Endometrial microvascular endothelial cells (primary cell): ENCODE measurements around the gene LHFPL3. TPM values are rescaled to one million over a fixed set of nuclear protein-coding genes. Genes with fewer than 3 reads are reported as not detected.

ENCODE experiments used
- in situ Hi-C: cut with HindIII; loops from 2 replicates; pipeline ENCODE4 v1.10.0; 2017; ENCODE audit warnings: low sequenced_read_pairs, low pct_unique_long_range_greater_than_20kb; ENCODE audit errors: inconsistent ontology term
- total RNA-seq: library from RNA; depleted of rRNA; stranded (reverse); fragments of >200 nt; gene quantifications from one replicate; pipeline ENCODE4 v1.2.3, GENCODE V29; 2015; ENCODE audit errors: inconsistent ontology term

The LHFPL3 gene
- total RNA-seq, 1 donor from 2014 or later = not detected

DNA sequence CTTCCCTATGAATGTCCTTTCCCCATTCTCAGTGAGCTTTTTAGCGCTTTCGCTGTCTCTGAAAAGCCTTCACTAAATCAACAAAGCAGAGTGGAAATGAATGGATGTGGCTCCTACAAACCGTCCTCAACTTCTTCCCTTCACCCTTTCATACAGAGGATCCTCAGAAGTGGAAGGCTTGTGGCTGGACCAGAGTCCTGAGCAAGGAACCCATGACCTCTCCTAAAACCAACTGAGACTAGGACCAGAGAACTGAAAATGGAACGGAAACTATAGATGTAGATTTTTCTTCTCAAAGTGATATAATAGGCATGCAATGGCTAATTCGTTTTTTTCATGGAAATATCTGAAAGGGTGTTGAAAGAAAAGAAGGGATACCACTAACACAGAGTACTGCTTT lies 122.5 kb downstream of the LHFPL3 start:
- in situ Hi-C loops = no loop called here

- in situ Hi-C loops = no loop called here
Observed at GRCh38 chr7:104453190-104453589, 124.8 kb downstream of the LHFPL3 start.

GRCh38 chr7:104458875-104459274 lies 130.5 kb downstream of the LHFPL3 start:
- in situ Hi-C loops = no loop called here

- in situ Hi-C loops = no loop called here
Observed at GRCh38 chr7:104469166-104469820, 140.9 kb downstream of the LHFPL3 start.

GRCh38 chr7:104480529-104480928 lies 152.1 kb downstream of the LHFPL3 start:
- in situ Hi-C loops = no loop called here

- in situ Hi-C loops = no loop called here
Observed at GRCh38 chr7:104482362-104483037, 154.1 kb downstream of the LHFPL3 start.

DNA sequence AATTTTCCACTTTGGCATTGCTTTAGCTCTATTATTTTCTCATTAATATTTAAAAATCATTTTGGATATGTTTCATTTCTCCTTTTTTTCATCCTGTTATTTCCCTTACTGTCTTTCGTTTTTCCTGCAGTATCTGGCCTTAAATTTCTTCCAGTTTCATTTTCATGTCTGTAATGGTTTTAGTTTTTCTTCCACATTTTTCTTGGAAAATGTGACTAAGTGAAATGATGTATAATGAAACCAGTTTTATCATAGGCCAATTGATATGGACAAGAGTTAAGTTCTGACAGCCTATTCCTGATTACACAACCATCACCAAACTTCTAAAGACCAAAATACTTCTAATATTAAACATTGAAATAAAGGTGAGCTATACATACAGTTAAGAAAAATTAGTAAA lies 158.5 kb downstream of the LHFPL3 start:
- in situ Hi-C loops = no loop called here

DNA sequence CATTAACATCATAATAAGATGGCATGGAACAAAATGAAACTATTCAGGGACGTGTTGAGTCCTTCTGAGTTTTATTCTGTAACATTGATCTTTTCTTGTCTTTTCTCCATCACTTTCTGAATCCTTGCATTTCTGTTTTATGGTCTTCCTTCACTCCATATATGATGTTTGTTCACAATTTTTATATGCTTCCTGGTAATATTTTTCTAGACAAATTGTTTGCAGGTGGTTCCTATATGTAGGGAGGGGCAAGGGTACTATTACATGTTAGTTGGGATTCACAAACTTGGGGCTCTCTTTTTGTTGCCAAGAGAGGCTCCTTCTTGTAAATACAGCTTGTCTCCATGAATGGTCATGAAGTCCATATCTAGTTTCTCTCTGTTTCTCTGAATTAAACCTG lies 159.2 kb downstream of the LHFPL3 start:
- in situ Hi-C loops = no loop called here

DNA sequence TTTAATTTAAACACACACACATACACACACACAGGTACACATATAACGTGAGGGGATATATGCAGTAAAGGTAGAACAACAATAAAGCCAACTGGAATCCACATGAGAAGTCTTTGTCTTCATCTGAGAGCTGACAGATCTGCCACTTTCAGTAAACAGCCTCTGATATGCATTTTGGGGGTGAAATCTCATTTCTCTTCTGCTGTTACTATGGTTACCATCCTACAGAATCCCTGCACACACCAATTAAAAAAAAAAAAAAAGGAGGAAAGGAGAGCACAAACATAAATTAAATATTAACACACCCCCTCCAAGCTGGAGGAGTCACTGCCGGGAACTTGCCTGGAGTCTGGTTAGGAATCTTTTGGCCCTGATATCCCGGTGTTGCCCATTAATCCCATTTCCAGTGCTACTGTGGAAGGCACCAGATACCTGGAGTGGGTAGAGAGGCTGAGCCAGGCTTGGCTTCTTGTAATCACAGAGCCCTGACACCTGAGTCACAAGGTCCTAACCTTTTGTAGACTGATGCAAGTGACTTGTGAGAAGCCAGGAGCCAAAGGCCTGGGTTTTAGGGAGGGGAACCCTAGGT lies 169.1 kb downstream of the LHFPL3 start:
- in situ Hi-C loops = no loop called here

- in situ Hi-C loops = no loop called here
Observed at GRCh38 chr7:104499975-104500374, 171.6 kb downstream of the LHFPL3 start.

DNA sequence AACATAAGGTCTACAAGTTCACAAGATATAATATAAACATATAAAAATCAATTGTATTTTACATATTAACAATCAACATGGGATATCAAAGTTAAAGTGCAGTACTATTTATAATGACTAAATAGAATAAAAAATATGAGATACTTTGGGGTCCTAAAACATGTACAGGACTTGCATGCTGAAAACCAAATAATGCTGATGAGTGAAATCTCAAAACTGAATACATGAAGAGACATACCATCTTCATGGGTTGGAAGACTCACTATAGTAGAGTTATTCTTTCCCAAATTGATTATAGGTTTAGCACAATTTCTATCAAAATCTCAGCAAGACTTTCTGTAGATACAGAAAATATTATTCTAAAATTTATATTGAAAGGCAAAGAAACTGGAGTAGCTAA lies 181.5 kb downstream of the LHFPL3 start:
- in situ Hi-C loops = no loop called here

GRCh38 chr7:104524853-104525252 lies 196.4 kb downstream of the LHFPL3 start:
- in situ Hi-C loops = no loop called here

GRCh38 chr7:104528142-104528541 lies 199.7 kb downstream of the LHFPL3 start:
- in situ Hi-C loops = no loop called here

- in situ Hi-C loops = no loop called here
Observed at GRCh38 chr7:104529567-104529966, 201.2 kb downstream of the LHFPL3 start.

- in situ Hi-C loops = no loop called here
Observed at GRCh38 chr7:104530251-104530650, 201.8 kb downstream of the LHFPL3 start.

DNA sequence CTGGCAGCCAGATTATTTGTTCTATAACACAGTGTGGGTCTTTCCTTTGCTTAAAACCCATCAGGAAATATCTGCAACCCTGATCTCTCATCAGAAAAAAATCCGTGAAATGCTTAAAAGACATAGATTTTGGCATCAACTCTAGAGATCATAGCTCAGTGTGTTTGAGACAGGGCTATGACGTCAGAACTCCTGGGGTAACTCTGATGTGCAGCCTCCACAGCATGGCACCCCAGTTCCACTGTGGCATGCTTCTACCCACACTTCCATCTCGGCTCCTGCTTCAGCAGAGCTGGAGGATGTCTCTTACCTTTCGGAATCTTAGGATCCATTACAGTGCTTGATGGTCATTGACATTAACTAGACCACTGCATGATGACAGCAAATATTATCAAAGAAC lies 205.7 kb downstream of the LHFPL3 start:
- in situ Hi-C loops = no loop called here

DNA sequence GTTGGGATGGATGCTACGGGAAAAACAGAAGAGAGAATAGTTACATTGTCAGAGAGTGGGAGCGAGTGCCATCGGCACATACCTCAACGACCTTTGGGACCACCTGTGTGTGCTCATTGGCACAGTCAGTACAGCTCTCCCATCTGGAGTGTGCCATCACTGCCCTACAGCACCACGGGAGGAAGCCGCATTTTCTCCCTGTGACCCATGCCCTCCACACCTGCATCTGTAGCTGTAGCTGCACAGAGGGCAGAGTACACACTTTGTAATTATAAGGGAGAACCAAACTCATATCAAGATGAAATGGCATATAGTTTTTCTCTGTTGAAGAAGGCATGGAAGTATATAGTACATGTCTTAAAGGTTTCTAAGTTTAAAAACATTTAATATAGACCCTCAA lies 207.4 kb downstream of the LHFPL3 start:
- in situ Hi-C loops = no loop called here

DNA sequence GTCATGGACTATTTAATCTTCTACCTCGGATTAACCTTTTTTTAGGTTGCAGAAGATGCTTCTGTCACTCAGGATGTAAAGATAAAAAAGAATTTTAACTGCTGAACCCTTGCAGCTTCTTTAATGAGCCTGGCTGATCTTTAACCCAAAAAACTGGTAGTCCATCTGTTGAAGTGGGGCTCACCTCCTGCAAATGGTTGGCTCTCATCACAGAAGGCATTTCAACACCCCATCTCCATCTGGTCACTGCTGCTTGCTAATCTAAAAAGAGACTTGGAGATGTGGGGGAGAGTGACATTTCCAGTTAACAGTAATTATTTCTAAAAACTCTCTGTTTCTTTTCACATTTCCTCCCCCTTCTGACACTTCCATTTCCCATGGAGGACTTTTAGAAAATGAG lies 208.6 kb downstream of the LHFPL3 start:
- in situ Hi-C loops = no loop called here

- in situ Hi-C loops = no loop called here
Observed at GRCh38 chr7:104538152-104538551, 209.7 kb downstream of the LHFPL3 start.

DNA sequence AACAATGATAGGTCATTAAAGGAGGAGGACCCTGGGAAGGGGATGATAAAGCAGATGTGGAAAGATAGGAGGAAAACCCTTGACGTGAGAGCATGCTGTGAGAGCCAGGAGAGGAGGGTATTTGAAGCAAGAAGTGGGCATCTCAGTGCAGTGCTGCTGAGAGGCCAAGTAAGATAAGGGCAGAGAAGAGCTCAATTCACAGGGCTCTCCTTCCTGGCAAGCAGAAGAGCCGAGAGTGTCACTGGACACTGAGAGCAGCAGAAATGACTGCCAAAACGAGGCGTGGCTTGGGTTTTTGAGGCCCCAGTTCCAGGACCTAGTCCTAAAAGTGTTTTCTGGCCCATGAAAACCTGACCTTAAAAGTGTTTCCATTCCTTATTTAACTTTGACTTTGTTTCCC lies 213.5 kb downstream of the LHFPL3 start:
- in situ Hi-C loops = no loop called here
